ENCODE measurements around the gene RACGAP1. TPM values are rescaled to one million over a fixed set of nuclear protein-coding genes. Genes with fewer than 3 reads are reported as not detected.
"Not testable (repeated sequence)": the region's sequence is repeated elsewhere in the genome, so short reads cannot be mapped to it uniquely, and the experiment has no call there.

RACGAP1 gene
- total RNA-seq, 1 experiment from 2014 or later: 90.6 TPM

DNA sequence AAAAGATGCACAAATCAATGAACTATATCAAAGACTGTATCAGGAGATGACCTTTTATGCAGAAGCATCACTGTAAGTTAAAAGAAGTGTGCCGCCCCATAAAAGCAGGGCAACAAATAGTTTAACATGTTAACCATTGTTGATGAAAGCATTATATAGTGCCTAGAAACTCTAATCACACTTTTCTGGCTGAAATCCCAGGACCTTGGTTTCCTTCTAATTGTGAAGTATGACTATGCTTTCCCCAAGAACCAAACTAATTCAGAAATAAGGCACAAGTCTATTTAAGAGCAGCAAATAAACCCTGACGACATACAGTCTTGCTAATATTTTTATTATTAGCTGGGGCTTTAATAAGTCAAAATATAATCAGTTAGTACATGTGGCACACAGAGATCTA is 21.7 kb downstream of the RACGAP1 start:
- DNase-seq (ENCODE audit: extremely low read depth, low read depth): no peak

DNA sequence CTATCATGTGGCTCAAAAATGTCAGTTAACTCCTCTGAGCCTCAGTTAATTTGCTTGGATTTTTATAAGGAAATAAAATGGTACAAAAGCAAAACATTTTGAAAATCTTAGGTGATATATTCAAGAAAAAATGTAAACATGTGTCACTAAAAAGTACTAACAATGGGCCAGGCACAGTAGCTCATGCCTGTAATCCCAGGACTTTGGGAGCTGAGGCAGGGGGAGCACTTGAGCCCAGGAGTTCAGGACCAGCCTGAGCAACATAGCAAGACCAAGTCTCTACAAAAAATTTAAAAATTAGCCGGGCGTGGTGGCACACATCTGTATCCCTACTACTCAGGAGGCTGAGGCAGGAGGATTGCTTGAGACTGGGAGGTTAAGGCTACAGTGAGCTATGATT is 26.8 kb downstream of the RACGAP1 start:
- DNase-seq (ENCODE audit: extremely low read depth, low read depth): no peak

DNA sequence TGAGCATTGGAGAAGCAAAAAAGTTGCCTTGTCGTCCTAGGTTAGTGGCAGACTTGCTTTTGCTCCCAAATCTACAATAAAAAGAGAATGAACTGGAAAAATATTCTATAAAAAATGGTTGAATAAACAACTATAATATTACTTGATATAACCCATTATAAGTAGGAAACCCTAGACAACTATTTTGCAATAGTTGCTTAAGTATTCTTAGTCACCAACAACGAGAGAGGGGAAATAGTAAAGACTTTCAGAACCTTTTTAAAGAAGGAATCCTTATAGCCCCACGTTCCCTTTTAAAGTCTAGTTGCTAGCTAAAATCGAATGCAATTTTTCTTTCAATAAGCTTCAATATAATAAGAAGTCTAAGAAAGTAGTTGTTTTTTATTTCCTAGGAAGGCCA is 35.0 kb downstream of the RACGAP1 start:
- DNase-seq (ENCODE audit: extremely low read depth, low read depth): no peak

DNA sequence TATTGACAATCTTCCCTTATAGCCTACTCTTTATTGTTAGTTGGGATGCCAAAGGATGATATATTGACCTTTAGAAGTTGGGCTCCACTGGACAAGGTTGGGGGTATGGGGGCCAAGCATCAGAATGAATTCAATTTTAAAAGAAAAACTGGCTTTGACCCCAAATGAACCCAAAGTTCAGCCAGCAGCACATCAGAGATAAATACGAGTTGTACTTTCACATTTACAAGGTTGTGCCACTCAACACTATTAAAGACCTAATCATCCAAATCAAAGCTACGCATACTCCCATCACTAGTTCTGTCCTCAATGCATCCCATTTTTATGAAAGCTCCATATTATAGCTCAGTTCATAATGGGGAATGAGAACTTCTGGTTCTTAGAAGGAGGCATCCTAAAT is 35.9 kb downstream of the RACGAP1 start:
- not testable (repeated sequence) for DNase-seq (ENCODE audit: extremely low read depth, low read depth)

DNA sequence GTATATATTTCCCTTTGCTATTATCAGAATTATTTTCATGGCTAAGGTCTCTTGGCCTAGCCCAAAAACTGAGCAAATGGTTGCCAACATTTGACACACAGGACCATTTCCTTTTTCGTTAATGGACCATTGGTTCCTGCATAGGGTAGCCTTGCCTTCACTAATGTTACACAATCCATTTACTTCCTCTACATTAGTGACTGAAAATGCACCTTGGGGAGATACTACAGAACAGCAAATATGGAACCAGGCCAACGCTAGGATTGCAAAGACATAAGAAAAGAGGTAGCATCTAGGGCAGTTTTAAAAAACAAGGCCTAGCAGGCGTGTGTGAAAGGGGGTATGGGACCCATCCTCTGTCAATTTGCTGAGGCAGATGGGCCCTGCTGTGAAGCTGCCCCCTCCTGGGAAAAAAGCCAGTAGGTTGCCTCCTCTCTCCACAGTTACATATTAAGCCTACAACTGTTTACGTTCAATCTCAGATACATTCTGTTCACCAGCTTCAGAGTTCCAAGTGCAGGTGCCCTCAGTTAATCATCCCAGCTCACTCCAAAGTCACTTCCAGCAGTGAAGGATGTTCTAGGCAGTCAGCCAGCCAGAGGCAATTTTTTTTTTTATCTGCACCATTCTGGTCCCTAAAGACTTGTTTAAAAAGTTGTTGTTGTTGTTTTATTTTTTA is 37.5 kb downstream of the RACGAP1 start:
- DNase-seq (ENCODE audit: extremely low read depth, low read depth): no peak

DNA sequence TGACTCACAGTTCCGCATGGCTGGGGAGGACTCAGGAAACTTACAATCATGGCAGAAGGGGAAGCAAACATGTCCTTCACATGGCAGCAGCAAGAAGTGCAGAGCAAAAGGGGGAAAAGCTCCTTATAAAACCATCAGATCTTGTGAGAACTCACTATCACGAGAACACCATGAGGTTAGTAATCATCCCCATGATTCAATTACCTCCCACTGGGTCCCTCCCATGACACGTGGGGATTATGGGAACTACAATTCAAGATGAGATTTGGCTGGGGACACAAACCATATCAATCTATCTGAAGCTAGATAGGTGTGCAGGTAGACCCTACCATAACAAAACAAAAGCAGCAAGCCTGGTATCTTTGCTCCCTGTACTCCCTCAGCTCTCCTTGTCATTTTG is 38.8 kb downstream of the RACGAP1 start:
- not testable (repeated sequence) for DNase-seq (ENCODE audit: extremely low read depth, low read depth)

DNA sequence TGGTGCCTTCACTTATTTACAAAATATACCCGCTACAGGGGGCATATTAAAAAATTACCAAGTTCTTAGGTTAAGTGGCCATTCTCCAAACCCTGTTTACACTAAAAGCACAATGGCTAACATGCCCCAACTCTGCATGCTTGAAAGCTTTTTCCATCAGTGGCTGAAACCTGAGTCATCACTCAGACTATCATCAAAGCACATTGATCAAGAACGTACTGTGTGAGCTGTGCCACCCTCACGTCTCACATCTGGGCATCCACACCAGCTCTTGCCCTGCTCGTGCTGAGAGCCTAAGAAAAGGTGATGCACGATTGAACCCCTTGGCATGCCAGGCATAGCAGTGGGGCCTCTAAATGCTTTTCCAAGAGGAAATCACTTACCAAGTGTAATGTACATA is 39.3 kb downstream of the RACGAP1 start:
- no peak for DNase-seq (ENCODE audit: extremely low read depth, low read depth)

DNA sequence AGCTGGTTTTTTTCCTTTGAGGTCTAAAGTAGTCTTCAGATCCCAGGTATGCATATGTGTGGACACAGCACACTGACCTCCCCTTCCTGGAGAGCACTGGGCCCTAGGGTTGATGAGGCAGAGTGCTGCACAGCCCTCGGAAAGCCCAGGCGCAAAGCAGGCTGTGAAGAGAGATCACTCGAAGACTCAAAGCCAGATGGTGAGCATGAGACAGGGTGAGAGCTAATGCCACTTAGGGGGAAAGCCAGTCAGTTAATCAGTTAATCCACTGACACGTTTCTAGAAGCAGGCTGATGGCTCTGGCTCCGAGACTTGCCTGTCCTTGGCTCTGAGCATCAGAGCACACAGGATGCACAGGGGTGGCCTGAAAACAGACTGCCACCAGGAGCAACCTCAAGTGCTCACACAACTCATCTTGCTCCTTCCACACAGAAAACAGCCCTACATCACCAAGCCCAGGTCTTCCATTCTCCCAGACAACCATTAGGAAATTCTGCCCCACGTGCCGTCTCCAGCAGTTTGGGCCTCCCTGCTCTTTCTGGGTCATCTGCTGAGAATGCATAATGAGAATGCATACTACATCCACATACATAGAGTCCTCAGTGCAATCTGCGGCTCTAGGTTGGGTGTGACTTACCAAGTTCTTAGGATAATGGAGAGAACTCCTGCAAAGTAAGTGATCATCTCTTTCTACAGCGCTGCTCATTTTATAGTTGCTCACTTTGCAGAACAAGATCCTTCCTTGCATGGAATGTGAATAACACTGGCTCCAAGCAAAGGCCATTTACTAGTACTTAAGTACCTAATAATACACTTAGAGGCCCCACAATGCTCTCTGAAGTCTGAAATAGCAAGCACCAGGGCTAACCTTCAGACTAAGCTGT is 40.6 kb downstream of the RACGAP1 start:
- DNase-seq (ENCODE audit: extremely low read depth, low read depth): no peak

DNA sequence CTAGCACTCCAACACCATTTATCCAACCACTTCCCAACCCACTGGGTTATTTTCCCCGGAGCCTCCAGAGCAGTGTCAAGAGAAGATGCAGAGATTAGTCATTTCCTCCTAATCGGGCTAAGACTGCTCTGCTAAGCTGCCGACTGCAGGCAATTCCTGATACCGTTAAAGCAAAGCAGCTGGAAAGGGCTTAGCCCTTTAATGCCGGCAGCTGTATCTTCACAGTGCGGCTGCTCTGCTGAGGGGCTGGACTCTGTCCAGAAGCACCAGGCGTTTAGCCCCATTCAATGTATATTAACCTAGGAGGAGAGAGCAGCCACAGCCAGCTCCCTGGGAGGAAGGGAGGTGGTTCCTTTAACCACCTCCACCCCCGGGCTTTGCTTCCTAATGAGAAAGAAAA is 41.4 kb downstream of the RACGAP1 start:
- no peak for DNase-seq (ENCODE audit: extremely low read depth, low read depth)

DNA sequence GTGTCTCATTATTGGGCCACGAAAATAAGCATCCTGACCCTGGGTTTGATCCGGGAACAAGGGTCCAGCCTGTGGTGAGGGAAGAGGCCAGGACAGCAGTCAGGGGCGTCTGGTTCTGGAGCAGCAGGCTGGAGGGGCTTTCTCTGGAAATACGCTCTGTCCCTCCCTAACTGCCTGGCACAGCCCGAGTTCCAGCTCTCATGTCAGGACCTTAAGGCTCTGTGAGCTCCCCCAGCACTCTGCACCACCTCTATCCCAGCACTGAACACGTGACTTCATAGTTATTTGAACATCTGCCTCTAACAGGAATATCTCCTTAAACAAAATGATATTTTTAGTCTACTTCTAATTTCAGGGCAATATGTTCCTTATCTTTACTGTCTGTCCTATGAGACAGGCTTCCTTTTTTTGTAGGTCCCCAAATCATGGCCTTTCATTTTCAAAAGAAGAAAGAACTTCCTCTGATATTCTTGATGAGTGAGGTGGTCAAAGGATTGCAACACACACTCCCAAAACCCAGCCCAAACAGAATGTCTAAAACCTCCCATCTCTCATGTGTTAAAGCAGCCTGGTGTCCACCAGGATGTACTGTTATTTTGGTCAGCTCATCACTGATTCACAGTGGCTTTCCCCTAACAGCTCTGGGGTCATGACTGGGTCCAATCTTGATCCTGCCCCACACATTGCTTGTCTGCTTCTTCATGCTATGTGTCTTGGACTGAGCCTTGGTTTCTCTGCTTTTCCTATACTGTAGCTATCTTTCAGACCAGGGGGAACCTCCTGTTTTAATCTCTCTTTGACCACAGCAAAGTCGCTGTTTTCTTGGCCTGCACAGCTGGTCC is 42.8 kb downstream of the RACGAP1 start:
- DNase-seq (ENCODE audit: extremely low read depth, low read depth): no peak

DNA sequence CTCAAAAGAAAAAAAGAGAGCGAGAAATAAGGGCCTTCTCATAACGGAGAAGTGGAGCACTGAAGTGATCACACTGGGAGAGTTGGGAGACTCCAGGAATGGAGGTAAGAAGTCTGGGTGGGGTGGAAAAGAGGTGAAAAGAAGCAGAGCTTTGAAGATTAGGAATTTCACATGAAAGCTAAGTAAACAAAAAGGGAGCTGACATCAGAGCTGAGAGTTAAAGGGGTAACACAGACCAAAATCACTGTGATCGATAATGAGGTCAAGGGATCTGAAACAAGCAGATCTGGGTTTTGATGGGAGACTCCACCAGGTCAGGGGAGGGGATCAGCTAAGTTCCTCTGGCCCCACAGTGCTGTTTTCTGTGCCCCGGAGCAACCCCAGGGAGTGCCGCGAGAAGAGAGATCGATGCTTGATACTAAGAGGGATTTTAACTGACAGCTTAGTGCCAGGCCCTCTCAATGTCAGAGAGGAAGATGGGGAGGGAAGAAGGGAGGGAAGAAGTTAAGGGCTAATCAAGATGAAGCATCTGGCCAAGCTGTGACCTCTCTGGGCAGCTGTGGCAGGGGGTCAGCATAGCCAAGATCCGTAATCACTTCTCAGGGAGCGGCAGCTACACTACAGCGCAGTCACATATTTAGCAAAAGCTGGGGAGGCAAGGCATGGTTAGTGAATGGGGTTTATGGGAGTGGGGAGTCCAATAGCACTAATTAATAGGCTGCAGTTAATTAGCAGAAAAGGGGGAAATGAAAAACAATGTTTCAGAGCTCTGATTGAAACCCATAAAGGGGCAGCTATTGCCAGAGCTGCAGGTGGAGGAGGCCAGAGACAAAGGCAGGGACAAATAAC is 44.6 kb downstream of the RACGAP1 start:
- DNase-seq (ENCODE audit: extremely low read depth, low read depth): no peak

DNA sequence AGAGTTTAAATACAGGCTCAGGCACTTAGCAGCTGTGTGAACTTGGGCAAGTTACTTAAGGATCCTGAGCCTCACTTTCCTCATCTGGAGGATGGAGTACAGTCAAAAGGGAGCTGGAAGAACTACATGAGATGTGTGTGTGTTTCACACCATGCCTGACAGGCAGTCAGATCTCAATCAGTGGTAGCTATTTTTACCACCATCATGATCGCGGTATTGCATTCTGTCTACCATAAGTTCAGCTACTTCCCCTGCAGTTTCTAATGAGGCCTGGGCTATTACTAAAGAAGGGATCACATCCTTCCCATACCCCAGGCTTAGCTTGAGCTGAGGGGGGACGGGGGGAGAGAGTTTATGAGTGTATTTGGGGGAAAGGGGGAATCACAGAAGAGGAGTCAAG is 45.5 kb downstream of the RACGAP1 start:
- no peak for DNase-seq (ENCODE audit: extremely low read depth, low read depth)

DNA sequence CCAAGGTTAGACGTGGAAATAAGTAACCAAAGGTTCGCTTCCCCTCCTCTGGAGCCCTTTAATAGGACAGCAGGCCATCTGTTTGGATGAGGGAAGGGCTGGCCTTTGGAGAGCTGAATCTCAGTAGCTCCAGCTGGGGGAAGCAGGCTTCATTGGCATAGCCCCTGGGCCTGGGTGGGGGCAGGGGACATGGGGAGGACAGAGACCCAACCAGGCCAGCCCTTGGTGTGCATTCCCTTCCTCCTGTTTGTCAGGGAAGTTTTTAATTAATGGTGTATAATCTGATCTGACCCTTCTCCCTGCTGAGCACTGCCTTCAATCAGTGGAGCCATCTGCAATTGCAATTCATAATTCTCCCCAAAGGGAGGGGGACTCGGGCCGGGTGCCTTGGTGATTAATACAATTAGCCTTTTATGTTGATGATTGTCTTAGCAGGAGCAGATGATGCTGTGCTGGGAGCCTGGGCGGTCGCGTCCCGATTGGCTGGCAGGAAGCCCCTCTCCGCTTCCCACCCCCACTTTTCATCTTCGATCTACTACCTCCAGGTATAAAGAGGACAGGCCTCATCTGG is 46.2 kb downstream of the RACGAP1 start:
- DNase-seq (ENCODE audit: extremely low read depth, low read depth): no peak

DNA sequence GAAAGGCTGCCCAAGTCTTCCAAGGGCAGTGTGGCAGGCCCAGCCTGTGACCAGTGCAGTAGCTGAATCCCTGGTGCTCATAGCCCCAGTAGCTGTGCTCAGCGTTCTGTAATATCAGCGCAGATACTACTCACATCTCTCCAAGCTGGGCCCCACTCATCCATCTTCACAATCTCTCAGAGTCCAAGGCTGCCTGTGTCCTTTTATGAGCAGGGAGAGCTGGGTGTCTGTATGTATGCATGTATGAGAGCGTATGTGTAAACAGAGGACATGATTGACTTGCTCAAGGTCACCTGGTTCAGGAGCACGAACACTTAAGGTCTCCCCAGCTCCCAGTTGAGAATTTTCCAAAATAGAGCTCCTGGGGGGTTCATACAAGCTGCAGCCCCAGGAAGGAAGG is 47.2 kb downstream of the RACGAP1 start:
- DNase-seq (ENCODE audit: extremely low read depth, low read depth): no peak

DNA sequence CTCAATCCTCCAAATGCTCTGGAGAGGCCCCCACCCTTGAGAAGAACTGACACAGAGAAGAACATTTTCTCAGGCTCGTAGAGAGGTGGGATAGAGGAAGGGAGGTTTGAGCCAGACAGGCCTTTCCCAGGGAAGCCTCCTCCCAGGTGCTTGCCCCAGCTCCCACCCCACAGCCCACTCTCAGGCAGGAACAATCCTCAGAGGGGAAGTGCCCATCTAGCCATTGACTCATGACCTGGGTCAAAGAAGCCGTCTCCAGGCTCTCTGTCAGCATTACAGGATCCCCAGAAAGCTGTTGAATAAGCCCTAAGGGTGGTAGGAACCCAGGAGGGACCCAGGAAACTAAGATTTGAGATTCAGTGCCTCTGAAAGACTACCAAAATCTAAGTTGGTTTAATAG is 48.7 kb downstream of the RACGAP1 start:
- no peak for DNase-seq (ENCODE audit: extremely low read depth, low read depth)

DNA sequence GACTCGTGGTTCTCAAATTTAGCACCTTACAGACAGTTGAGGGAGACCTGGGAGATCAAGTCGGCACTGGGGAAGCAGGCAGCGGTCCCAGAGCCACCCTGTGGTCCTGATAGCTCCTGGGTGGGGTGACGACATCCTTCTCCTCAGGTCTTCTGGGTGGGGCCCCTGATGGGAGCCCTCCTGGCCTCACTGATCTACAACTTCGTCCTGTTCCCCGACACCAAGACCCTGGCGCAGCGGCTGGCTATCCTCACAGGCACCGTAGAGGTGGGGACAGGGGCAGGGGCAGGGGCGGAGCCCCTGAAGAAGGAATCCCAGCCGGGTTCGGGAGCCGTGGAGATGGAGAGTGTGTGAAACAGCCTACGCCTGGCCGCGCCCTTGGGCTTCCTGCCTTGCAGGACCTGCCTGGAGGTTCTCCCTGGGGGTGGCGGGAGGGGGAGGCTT is 50.0 kb downstream of the RACGAP1 start:
- DNase-seq (ENCODE audit: extremely low read depth, low read depth): no peak

DNA sequence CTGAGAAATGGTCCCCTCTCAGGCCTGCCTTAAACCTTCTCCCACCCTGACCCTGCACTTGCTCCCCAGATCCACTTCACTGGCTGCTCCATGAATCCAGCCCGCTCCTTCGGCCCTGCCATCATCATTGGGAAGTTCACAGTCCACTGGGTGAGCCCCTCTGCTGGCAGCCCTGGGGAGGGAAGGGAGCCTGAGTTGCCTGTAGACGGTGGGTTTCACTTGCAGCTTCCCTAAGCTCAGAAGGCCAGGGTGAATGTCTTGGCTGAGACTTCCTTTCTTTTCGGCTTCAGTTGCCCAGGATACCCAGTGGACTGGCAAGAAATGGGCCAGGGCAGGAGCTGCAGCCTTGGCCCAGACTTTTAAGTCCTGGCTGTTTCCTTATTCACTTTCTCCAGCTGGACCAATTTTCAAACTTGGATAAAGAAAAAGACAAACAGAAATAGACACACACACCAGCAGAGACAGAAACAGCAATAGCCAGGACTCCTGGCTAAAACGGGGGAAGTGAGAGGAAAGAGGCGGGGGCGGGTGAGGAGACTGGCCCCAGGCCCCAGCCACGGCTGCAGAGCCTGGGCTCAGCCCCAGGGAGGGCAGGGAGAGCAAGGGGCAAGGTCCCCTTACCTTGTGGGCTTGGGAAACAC is 50.5 kb downstream of the RACGAP1 start:
- no peak for DNase-seq (ENCODE audit: extremely low read depth, low read depth)

DNA sequence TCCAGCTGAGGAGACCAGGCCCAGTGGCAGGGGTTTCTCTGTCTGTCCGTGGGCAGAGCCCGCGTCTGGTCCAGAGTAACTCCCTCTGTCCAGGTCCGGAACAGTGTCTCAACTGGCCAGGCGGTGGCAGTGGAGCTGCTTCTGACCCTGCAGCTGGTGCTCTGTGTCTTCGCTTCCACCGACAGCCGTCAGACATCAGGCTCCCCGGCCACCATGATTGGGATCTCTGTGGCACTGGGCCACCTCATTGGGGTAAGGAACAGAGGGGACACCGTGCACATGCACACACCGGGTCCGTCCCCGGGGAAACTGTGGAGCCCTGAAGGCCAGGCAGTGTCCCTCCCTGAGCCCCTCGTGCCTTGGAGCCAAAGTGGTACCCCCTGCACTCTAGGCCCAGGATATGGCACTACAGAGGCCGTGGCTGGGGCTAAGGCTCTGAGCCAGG is 51.0 kb downstream of the RACGAP1 start:
- DNase-seq (ENCODE audit: extremely low read depth, low read depth): peak; percentile 56

DNA sequence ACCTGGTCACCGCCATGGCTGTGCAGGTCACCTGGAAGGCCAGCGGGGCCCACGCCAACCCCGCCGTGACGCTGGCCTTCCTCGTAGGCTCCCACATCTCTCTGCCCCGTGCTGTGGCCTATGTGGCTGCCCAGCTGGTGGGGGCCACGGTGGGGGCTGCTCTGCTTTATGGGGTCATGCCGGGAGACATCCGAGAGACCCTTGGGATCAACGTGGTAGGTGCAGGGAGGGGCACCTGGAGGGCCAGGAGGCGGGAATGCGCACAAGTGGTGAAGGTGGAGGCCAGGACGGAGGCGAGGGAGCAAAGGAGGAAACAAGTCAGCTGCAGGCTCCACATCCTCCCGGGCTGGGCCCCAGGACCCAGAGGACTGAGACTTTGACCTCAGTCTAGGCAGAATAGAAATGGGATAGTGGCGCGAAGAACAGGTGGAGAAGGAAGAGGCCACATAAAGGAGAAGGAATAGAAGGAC is 51.9 kb downstream of the RACGAP1 start:
- no peak for DNase-seq (ENCODE audit: extremely low read depth, low read depth)
